DOHH2 (cell line): ENCODE results near the gene APLP1.

ENCODE experiments used
- CTCF ChIP-seq: fragments of 200-600 bp; sonication (generic); IDR thresholded peaks from one replicate; pipeline ENCODE4 v1.5.1; 2014; ENCODE audit warnings: antibody characterized with exemption, mild to moderate bottlenecking, low read depth, low read length; ENCODE audit not compliant: poor library complexity, severe bottlenecking
- EZH2phosphoT487 ChIP-seq: fragments of 200-600 bp; sonication (generic); IDR thresholded peaks from 2 replicates; pipeline ENCODE4 v1.6.1; 2017; ENCODE audit warnings: borderline replicate concordance, mild to moderate bottlenecking, antibody characterized with exemption, low read length, moderate library complexity, mixed read lengths

DNA sequence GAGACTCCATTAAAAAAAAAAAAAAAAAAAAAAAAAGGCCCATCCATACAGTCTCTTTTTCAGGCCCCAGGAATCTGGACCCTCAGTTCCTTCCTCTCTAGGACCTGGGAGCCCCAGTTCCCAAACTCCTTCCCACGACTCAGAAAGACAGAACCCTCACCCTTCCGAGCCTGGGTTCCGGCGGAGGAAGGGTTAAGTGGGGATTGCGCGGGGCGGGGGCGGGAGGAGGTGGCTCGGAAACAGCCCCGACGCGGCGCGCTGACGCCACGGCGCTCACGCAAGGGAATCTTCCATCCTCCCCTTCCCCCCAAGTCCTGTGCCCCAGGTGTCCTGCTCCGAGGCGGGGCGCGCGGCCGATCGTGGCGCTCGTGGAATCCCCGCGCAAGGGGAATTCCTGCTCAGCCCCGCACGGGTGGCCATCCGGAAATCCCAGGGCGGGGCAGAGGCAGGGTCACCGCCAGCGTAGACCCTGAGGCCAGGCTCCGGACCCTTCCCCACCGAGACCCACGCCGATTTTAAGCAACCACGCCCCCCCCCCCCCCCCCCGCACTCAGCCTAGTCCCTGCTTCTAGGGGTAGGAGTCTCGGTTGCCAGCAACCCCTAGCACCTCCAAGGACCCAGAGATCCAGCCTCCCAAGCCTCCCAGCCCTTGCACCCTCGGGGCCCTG, 31.3 kb downstream of the APLP1 start:
- TF ChIP-seq CTCF (no peak), EZH2phosphoT487 (no peak)
